Esophagus squamous epithelium (tissue), 4 donors: ENCODE results near the gene GPATCH3.

Experiments
- CTCF ChIP-seq, 6 experiments: fragments of 450-650 bp in 4 of 6; fragments of 200-600 bp in 2 of 6; sonication (generic) in 2 of 6; IDR thresholded peaks; one replicate each; pipeline ENCODE4 v1.5.1; 2016 to 2019; ENCODE audit warnings: antibody characterized with exemption in 6 of 6, mild to moderate bottlenecking in 4 of 6, moderate library complexity in 4 of 6
- POLR2A ChIP-seq, 4 donors: fragments of 450-650 bp; IDR thresholded peaks; one replicate each; pipeline ENCODE4 v1.6.1; 2017; ENCODE audit warnings: antibody characterized with exemption in 4 of 4, mild to moderate bottlenecking in 4 of 4, moderate library complexity in 3 of 4

GRCh38 chr1:26863685-26864077 is 36.6 kb downstream of the GPATCH3 start:
- no peak for TF ChIP-seq CTCF (IDR thresholded peaks at IDR 0.05)
- TF ChIP-seq POLR2A (IDR thresholded peaks at IDR 0.05), result no peak
